ENCODE data around the gene RASL11A.
"Not testable (repeated sequence)": the region's sequence is repeated elsewhere in the genome, so short reads cannot be mapped to it uniquely, and the experiment has no call there.

The RASL11A gene, protein sequence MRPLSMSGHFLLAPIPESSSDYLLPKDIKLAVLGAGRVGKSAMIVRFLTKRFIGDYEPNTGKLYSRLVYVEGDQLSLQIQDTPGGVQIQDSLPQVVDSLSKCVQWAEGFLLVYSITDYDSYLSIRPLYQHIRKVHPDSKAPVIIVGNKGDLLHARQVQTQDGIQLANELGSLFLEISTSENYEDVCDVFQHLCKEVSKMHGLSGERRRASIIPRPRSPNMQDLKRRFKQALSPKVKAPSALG

GRCh38 chr13:27270594-27271520 is at the start of gene RASL11A:
Gene RASL11A (plus strand): TSS chr13:27270830. CDS start chr13:27270945, 115 bp downstream.
- DNase-seq (ENCODE audit: low spot score): peak; percentile 94

- DNase-seq (ENCODE audit: low spot score): not testable (repeated sequence)
Measured at GRCh38 chr13:27222100-27222499, 48.5 kb upstream of the RASL11A start.

- DNase-seq (ENCODE audit: low spot score): no peak
Measured at GRCh38 chr13:27226991-27227390, 43.6 kb upstream of the RASL11A start.

DNA sequence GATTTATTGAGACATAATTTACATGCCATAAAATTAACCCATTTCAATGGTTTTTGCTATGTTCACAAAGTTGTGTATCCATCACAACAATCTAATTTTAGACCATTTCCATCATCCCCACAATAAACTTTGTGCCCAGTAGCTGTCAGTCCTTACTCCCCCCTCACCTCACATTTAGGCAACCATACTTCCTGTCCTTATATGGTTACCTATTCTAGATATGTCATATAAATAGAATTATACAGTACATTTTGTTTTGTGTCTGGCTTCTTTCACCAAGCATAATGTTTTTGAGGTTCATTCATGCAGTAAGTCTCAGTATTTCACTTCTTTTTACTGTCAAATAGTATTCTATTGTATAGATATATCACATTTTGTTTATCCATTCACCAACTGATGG is 42.5 kb upstream of the RASL11A start:
- DNase-seq (ENCODE audit: low spot score): no peak

DNA sequence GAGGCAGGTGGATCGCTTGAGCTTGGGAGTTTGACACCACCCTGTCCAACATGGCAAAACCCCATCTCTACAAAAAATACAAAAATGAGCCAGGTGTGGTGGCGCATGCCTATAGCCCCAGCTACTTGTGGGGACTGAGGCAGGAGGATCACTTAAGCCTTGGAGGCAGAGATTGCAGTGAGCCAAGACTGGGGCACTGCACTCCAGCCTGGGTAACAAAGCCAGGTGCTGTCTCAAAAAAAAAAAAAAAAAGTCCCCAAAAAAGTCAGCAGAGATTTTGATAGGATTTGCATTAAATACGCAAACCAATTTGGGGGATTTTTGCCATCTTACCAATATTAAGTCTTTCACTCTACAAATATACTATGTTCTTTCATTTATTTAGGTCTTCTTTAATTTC is 41.0 kb upstream of the RASL11A start:
- DNase-seq (ENCODE audit: low spot score): no peak

DNA sequence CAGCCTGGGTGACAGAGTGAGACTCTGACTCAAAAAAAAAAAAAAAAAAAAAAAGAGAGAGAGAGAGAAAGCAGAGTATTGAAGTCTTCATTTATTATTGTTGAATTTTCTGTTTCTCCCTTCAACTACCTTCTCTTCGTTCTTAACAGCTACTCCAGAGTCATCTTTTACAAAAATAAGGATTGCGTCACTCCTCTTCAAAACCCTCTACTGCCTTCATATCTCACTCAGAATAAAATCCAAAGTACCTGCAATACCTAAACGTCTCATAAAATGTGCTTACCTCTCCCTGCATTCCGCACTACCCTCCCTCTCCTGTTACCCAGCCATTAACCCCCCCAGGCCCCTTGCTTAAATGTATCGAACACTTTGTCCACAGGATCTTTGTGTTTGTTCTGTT is 36.7 kb upstream of the RASL11A start:
- no peak for DNase-seq (ENCODE audit: low spot score)

DNA sequence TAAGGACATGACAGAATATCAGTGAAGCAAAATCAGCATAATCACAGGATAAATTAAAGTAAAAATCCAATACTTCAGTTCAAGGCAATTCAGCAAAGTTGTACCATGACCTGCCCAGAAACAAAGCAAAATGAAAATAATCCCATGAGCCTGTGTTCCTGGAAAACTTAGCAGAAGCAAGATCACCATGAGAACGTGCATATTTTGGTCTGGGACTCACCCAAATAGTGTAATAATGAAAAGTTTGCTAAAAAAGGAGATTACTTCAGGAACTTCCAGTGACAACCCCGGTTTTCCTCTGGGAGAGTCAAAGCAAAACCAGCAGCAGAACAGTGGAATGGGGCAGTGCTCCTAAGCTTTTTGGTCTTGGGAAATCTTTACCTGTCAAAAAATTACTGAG is 34.2 kb upstream of the RASL11A start:
- DNase-seq (ENCODE audit: low spot score): peak; percentile 28

GRCh38 chr13:27242702-27243101 is 27.9 kb upstream of the RASL11A start:
- DNase-seq (ENCODE audit: low spot score): no peak

- no peak for DNase-seq (ENCODE audit: low spot score)
Measured at GRCh38 chr13:27245610-27246009, 25.0 kb upstream of the RASL11A start.

DNA sequence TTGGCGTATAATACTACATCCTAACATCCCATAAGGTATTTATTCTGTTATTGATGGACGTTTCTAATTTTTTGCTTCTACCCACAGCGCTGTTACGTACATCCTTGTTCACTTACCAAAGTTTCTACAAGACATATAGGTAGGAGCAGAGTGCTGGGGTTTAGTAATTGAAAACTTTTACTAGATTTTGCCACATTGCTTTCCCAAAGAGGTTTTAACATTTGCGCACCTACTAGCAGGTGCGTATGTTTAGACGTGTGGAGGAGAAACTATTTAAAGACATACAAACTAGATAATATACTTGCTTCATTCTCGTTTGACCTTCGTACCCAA is 19.8 kb upstream of the RASL11A start:
- no peak for DNase-seq (ENCODE audit: low spot score)

DNA sequence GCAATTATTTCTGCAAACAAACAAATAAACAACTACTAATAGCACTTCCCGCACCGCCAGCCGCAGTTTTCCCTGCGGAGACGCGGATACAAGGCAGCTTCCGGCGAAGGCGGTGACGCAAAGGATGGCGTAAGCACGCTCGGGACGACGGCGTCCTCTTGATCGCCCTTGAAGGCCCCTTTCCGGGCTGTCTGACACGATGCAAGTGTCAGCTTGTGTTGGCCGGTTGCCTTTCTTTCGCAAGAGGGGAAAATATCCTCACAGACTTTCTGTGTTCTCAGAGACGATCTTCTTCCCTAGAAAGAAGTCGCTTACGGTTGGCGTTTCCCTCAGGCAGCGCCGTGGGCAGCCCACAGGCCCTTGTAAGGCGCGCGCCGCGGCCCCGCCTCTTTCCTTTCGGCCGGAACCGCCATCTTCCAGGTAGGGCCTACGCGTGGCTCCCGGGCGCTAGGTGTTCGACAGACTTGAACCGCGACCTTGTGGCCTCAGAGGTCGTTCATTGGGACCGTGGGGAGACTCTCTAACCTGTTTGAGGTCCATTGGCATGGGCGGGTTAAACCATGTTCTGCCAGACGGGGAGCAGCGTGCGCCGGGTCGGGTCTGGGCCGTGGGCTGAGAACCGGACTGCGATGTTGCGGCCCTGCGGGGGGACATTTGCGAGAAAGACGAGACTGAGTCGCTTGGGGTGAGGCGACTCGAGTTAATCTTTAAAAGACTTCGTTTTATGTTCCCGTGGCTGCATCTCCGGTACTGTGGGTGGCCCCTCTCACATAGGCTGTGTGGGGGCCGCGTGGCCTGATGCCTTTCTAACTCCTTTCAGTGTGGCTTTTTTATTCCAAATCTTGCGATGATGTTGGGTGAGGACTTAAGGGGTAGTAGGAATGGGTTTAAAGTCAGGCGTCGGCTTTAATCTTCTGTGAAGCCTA is 19.2 kb upstream of the RASL11A start, which contains the start of gene RPL21:
TSS of gene RPL21 (plus strand) at position 393 of the 926 bp plus-strand sequence. CDS start 2,219 bp downstream, outside the sequence.
- peak; percentile 96 for DNase-seq (ENCODE audit: low spot score)

GRCh38 chr13:27252467-27252866 is 18.2 kb upstream of the RASL11A start:
- no peak for DNase-seq (ENCODE audit: low spot score)

DNA sequence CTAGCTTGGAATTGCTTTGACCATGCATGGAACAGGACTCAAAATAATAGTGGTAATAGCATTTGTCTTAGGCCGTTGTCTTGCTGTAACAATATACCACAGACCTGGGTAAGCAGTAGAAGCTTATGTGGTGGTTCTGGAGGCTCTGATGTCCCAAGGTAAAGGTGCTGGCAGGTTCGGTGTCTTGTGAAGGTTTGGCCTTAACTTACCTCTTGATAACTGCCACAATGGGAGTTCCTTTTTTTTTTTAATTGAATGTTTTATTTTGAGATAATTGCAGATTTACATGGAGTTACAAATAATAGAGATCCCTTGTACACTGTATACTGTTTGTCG is 13.4 kb upstream of the RASL11A start:
- no peak for DNase-seq (ENCODE audit: low spot score)

- no peak for DNase-seq (ENCODE audit: low spot score)
Measured at GRCh38 chr13:27257648-27258253, 12.9 kb upstream of the RASL11A start.

DNA sequence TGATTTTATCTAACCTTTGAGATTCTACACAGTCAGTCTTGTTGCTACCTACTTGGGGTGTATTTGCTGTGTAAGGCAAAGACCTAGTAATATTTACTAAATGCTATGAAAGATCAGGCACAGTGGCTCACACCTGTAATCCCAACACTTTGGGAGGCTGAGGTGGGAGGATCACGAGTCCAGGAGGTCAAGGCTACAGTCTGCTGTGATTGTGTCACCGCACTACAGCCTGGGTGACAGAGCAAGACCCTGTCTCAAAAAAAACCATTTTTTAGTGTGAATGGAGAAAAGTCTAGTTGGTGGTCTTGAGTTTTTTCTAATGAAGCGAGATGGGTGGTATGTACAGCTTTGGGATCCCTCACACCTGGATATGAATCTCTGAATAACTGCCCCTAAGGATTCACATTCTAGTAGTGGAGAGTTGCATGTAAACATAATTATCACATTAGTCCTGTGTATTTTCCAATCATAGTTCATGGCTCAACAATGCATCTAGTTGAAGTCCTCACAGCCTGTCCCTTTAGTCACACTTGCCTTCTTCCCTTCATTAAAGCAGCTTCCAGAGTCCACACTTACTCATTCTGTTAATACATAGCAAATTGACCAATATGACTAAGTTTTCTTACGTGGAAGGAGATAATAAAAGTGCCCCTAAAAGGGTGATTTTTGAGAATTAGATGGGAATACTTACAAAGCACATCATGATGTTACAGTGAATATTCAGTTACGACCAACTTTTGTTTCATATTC is 11.8 kb upstream of the RASL11A start:
- DNase-seq (ENCODE audit: low spot score): no peak

DNA sequence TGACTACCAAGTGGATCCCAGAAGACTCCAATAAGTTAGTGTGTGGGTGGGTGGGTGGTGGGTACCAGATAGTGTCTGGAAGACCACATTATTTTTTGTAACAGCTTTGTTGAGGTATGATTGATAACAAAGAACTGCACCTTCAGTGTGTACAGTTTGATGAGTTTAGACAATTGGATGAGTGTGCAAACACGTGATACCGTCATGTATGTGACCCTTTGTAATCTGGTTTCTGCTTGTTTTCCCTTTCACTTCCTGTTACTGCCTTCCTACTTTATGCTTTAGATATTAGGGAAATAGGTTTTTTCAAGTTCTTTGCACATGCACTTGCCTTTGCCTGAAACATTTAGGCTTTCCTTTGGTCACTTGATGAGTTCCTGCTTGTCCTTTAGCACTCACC is 10.8 kb upstream of the RASL11A start:
- no peak for DNase-seq (ENCODE audit: low spot score)

DNA sequence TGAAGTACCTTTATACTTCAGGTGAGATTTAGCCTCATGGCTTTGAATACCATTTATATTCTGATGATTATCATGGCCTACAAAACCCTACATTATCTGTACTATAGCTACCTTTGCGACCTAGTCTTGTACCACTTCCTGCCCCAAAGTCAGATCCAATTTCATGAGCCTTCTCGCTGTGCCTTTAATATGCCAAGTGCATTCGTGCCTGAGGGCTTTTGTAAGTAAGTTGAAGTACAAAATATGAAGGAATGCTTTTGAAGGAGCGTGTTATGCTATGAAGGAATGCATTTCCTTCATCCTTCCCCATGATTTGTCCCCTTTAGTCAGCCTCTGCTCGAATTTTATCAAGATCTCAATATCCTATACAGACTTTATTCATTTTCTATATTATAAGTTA is 9.2 kb upstream of the RASL11A start:
- DNase-seq (ENCODE audit: low spot score): no peak

- DNase-seq (ENCODE audit: low spot score): no peak
Measured at GRCh38 chr13:27263438-27263837, 7.2 kb upstream of the RASL11A start.

- peak; percentile 71 for DNase-seq (ENCODE audit: low spot score)
Measured at GRCh38 chr13:27264181-27264580, 6.4 kb upstream of the RASL11A start.

GRCh38 chr13:27264648-27265047 is 6.0 kb upstream of the RASL11A start:
- DNase-seq (ENCODE audit: low spot score): no peak

DNA sequence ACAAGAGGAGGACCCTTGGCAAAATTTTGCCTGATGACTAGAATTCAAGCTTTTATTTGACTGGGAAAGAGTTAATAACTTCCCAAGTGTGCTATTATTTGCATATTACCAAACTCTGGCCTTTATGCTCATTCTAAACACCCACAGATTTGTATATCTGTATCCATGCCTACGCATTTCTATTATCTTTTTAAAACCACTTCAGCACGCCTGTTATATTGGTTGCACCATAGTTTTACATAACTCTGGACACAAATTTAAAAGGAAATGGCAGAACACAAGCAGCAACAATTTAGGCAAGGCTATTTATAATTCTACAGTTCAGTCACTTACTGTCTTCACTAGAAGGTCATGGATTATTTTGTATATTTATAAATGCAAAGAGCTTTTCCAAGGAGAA is 3.7 kb upstream of the RASL11A start:
- no peak for DNase-seq (ENCODE audit: low spot score)

All from AG20443 (cell line).